ENCODE data around the gene ODF4.
"Not testable (repeated sequence)": the region's sequence is repeated elsewhere in the genome, so short reads cannot be mapped to it uniquely, and the experiment has no call there.

DNA sequence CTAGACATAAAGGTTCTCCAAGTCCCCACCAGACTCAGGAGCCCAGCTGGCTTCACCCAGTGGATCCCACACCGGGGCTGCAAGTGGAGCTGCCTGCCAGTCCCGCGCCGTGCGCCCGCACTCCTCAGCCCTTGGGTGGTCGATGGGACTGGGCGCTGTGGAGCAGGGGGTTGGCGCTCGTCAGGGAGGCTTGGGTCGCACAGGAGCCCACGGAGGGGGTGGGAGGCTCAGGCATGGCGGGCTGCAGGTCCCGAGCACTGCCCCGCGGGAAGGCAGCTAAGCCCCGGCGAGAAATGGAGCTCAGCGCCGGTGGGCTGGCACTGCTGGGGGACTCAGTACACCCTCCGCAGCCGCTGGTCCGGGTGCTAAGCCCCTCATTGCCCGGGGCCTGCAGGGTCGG, 7.4 kb downstream of the ODF4 start:
- TF ChIP-seq, protein P1, sequence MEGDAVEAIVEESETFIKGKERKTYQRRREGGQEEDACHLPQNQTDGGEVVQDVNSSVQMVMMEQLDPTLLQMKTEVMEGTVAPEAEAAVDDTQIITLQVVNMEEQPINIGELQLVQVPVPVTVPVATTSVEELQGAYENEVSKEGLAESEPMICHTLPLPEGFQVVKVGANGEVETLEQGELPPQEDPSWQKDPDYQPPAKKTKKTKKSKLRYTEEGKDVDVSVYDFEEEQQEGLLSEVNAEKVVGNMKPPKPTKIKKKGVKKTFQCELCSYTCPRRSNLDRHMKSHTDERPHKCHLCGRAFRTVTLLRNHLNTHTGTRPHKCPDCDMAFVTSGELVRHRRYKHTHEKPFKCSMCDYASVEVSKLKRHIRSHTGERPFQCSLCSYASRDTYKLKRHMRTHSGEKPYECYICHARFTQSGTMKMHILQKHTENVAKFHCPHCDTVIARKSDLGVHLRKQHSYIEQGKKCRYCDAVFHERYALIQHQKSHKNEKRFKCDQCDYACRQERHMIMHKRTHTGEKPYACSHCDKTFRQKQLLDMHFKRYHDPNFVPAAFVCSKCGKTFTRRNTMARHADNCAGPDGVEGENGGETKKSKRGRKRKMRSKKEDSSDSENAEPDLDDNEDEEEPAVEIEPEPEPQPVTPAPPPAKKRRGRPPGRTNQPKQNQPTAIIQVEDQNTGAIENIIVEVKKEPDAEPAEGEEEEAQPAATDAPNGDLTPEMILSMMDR (IDR thresholded peaks at IDR 0.05) = not testable (repeated sequence)
- TF ChIP-seq, protein P2, sequence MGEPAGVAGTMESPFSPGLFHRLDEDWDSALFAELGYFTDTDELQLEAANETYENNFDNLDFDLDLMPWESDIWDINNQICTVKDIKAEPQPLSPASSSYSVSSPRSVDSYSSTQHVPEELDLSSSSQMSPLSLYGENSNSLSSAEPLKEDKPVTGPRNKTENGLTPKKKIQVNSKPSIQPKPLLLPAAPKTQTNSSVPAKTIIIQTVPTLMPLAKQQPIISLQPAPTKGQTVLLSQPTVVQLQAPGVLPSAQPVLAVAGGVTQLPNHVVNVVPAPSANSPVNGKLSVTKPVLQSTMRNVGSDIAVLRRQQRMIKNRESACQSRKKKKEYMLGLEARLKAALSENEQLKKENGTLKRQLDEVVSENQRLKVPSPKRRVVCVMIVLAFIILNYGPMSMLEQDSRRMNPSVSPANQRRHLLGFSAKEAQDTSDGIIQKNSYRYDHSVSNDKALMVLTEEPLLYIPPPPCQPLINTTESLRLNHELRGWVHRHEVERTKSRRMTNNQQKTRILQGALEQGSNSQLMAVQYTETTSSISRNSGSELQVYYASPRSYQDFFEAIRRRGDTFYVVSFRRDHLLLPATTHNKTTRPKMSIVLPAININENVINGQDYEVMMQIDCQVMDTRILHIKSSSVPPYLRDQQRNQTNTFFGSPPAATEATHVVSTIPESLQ (CRISPR knock-in tag; IDR thresholded peaks at IDR 0.05) = not testable (repeated sequence)
- TF ChIP-seq SOX15 (CRISPR knock-in tag; IDR thresholded peaks at IDR 0.05); NFYB (CRISPR knock-in tag; conservative IDR thresholded peaks at IDR 0.05; ENCODE audit: low read depth); ATF2 (CRISPR knock-in tag; IDR thresholded peaks at IDR 0.05; ENCODE audit: borderline replicate concordance, low read depth); JUN (CRISPR knock-in tag; IDR thresholded peaks at IDR 0.05); GABPB1 (CRISPR knock-in tag; IDR thresholded peaks at IDR 0.05); MAX (CRISPR knock-in tag; IDR thresholded peaks at IDR 0.05); FOXP4 (CRISPR knock-in tag; IDR thresholded peaks at IDR 0.05); NR2C2 (CRISPR knock-in tag; IDR thresholded peaks at IDR 0.05); USF2 (CRISPR knock-in tag; IDR thresholded peaks at IDR 0.05): not testable (repeated sequence)
- TF ChIP-seq, protein P3, sequence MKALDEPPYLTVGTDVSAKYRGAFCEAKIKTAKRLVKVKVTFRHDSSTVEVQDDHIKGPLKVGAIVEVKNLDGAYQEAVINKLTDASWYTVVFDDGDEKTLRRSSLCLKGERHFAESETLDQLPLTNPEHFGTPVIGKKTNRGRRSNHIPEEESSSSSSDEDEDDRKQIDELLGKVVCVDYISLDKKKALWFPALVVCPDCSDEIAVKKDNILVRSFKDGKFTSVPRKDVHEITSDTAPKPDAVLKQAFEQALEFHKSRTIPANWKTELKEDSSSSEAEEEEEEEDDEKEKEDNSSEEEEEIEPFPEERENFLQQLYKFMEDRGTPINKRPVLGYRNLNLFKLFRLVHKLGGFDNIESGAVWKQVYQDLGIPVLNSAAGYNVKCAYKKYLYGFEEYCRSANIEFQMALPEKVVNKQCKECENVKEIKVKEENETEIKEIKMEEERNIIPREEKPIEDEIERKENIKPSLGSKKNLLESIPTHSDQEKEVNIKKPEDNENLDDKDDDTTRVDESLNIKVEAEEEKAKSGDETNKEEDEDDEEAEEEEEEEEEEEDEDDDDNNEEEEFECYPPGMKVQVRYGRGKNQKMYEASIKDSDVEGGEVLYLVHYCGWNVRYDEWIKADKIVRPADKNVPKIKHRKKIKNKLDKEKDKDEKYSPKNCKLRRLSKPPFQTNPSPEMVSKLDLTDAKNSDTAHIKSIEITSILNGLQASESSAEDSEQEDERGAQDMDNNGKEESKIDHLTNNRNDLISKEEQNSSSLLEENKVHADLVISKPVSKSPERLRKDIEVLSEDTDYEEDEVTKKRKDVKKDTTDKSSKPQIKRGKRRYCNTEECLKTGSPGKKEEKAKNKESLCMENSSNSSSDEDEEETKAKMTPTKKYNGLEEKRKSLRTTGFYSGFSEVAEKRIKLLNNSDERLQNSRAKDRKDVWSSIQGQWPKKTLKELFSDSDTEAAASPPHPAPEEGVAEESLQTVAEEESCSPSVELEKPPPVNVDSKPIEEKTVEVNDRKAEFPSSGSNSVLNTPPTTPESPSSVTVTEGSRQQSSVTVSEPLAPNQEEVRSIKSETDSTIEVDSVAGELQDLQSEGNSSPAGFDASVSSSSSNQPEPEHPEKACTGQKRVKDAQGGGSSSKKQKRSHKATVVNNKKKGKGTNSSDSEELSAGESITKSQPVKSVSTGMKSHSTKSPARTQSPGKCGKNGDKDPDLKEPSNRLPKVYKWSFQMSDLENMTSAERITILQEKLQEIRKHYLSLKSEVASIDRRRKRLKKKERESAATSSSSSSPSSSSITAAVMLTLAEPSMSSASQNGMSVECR (CRISPR knock-in tag; IDR thresholded peaks at IDR 0.05; ENCODE audit: borderline replicate concordance) = not testable (repeated sequence)

Data from WTC11 (cell line).